ENCODE data around the gene NPTX1.

The NPTX1 gene

DNA sequence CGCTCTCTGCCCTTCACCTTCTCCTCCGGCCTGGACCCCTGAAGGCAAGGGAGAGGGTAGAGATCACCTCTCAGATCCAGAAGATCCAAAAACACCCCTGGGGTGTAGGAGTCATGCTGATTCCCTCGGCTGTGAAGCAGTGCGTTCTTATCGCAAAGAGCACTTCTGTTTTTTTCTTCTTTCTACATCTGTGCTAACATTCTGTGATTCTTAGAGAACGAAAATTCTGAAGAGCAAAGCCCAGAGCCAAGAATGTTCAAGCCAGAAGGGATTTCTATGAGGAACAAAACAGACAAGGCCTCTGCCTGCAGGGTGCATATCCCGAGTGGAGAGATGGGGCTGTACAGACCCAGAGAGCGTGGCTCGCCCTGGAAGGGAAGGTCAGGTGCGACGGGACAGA, 17.2 kb downstream of the NPTX1 start:
- DNase-seq (ENCODE audit: low read depth), result no peak

DNA sequence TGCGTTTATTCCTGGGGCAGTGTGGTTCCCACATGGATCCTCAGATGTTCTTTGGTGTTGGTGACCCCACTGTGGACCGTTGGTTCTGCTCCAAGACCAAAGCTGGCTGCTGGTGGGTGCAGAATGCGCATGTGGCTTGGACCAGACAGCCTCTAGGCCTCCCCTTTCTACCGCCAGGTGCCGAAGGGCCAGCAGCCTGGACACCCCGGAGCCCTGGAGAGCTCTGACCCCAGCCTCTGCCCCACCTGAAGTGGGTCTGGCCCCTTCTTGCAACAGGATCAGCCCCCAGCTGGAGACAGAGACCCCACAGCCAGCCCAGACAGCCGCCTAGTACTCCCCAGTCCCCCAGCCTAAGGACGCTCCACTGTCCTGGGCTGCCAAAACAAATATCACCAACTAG, 18.4 kb downstream of the NPTX1 start:
- no peak for DNase-seq (ENCODE audit: low read depth)

DNA sequence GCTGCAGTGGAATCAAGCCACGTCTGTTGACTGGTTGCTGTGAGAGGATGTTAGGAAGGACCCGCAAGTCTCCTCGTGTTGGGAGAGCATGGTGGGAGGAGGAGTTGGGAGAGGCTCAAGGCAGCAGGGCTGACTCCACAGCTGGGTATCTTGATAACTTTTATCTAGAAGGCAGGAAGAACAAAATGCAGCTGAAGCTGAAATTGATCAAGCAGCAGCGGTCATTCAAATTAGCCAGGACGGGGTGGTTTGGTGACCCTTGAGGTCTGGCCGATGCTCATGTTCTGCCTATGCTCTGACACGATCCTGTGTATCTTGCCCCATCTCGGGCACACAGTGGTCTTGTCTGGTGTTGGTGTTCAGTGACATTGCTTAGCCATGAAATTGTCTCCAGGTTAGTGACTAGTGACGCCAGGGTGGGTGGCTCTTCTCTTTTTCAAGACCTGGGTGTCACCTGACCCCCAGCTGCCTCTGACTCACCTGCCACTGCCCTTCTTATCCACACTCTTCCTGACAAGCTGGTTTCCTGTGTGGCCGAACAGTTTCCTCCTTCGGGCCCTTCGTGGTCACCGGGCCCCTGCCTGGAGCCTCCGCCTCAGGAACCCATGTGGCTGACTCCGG, 19.1 kb downstream of the NPTX1 start:
- no peak for DNase-seq (ENCODE audit: low read depth)

DNA sequence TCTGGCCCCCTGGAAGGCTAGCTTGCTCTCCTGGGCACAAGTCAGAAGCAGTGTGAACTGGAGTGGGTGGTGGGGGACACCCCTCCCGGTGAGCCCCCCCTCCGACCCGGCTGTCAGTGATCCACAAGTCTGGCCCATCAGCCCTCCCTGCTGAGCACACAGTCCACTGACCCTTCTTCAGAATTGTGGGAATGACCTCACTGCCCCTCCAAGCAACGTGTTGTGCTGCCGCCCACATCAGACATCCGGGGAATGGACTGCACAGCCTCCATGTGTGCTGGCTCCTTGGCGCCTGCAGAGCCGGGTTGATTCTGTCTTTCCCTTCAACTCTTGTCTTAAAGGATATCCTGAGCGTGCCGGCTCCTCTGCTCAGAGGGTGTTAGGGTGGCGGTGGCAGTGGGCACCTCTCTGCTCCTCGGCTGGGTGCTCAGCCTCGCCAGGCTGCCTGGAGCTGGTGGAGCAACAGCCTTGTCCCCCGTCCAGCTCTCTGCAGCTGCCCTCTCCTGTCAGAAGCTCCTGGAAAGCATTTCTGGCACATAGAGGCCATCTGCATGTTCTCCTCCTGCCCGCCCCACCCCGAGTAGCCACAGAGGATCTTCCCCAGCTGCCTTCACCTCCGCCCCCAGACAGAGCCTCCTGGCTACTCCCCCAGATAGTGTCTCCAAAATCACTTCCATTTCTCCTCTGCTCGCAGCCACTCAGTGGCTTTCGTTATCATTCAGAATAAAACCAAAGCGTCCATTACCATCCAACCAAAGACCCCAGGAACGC, 19.8 kb downstream of the NPTX1 start:
- no peak for DNase-seq (ENCODE audit: low read depth)

DNA sequence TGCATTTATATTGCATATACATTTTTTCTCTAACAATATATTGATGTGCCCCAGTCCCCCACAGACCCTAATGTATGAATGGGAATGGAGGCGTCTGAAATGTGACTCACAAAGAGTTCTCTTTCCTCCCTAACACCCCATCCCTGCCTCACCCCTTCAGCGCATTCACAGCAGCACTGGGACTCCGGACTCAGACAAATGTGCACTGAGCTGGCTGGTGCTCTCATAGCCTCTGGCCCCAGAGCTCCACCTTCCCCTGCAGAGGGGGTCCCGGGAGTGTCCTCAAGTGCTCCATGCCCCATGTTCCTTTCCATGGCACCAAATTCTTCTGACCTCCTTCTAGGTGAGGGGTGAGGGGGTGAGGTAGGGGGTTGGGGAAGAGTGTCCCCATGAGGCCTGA, 20.6 kb downstream of the NPTX1 start:
- DNase-seq (ENCODE audit: low read depth), result no peak

DNA sequence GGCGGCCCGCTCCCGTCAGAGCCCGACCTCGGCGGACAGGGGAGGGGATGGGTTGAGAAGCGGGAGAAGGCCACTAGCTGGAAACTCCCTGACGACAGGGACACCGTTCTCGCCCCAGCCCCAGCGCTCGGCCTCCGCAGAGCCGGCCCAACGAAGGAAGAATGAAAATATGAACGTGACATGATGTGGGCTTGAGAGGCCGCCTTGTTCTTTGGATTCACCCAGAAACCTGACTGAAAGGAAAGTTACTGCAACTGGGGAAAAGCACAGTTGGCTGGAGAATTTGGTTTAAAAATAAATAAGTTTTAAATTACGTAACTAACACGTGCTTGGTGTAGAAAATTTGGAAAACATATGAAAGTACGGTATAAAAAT, 21.1 kb downstream of the NPTX1 start:
- no peak for DNase-seq (ENCODE audit: low read depth)

DNA sequence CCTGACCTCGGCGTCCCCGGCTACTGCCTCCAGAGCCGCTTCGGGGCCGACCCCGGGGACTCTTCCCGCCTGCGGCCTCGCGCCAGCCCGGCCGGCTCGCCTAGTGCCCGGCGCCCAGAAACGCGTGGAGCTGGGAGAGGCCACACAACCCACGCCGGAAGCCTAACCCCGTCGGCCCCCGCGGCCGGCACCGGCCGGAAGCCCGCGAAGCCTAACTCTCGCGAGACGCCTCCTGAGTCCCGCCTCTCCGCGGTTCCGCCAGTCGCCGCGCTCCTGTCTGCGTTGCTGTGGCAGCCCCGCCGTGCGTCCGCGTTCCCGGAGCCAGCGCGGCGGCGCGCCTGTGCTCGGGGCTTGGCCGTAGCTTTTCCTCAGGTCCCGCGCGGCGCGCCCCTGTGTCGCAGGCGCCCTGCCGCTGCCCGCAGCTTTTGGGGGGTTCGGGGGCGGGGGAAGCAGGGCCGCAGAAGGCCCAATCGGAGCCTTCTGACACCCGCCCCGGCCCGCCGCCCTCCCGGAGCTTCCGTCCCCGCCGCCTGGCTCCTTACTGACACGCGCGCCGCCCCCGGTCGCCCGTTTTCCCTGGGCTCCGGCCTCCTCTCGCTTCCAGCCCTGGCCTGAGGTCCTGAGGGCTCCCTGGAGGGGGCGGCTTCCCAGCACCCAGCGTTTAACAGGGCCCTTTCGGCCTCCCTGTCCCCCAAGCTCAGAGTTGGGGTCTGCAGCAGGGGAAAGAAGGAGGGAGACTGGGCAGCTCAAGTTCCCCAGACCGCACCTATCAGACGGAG, 21.7 kb downstream of the NPTX1 start:
- peak; percentile 88 for DNase-seq (ENCODE audit: low read depth)

DNA sequence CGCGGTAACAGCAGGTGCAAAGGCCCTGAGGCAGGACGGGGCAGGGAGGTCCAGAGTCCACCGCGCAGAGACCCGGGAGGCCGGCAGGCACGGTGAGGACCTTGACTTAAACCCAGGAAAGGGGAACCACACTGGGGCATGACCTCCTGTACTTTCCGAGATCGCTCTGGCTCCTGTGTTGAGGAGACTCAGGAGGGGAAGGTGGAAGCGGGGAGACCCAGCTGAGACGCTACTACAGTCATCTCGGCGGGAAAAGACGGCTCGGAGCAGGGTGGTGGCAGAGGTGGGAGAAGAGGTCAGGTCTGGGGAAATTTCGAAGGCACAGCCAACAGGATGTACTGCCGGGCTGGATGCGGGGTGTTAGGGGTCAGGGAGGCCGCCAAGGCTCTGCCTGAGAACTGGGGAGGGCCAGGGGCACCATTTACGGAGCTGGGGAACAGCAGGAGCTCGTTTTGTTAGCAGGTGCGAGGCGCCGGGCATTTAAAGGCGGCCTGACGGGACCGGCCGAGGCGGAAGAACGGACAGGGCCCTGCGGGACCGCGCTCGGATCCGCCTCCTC, 22.3 kb downstream of the NPTX1 start:
- DNase-seq (ENCODE audit: low read depth), result no peak

DNA sequence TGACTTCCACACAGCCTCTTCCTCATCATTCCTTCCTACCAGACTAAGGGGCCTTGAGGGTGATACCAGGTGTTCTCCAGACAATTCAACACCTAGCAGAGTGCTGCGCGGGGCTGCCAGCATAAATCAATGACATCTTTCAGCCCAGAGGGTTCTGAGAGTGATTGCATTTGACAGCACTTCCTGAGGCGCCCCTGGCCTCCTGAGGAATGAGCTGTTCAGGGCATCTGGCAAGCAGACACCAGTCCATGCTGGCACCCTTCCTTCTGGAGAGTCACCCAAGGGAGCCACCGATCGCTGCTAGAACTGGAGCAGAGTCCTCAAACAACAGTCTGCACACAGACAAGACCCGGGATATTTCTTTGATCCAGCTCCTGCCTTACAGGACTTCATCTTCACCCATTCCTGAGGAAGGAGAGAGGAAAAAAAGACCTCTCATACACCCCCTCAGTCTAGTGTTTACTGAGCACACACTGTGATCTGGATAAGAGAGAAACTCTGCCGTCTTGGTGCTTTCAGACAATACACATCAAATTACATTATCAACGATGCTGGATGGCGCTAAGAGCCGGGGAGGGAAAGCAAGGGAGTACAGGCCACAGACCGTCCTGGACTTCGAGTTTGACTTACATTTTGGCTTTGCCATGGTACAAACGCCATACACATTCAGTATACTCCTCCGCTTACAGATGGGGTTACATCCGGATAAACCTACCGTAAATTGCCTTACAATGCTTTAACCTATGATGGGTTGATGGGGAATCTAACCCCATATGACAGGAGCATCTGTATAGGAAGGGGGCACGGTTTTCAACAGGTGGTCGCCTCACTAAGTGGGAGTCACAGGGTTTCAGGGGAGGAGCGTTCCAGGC, 23.0 kb downstream of the NPTX1 start:
- no peak for DNase-seq (ENCODE audit: low read depth)

DNA sequence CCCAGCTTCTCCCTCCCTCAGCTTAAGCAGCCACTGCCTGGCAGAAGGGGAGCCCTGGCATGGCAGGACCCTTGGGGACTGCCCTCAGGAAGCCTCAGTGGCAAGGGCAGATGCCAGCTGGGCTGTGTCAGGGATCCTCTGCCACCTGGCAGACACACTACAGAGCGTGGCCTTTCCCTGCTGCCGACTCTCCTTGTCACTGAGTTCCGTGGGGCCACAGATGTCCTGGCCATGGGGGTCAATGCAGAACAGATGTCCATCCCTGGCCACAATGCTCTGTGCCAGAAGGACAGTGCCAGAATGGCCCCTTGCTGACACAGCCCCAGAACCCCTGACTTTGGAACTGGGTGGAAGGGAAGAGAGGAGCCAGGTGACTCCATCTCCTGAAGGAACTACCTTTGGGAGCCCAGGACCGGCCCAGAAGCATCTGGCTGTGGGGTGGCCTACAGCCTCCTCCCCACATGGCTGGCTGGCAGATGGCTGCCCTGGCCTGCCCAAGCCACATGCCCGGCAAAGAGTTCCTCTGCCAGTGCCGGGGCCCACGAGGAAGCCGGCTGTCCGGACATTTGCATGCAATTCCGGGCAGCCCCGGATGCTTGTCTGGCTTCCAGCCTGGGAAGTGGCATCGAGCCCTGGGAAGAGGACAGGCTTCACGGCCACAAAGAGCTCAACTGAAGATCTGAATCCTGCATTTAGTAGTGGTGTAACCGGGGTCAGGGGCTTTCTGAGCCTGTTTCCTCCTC, 24.1 kb downstream of the NPTX1 start:
- DNase-seq (ENCODE audit: low read depth), result no peak

DNA sequence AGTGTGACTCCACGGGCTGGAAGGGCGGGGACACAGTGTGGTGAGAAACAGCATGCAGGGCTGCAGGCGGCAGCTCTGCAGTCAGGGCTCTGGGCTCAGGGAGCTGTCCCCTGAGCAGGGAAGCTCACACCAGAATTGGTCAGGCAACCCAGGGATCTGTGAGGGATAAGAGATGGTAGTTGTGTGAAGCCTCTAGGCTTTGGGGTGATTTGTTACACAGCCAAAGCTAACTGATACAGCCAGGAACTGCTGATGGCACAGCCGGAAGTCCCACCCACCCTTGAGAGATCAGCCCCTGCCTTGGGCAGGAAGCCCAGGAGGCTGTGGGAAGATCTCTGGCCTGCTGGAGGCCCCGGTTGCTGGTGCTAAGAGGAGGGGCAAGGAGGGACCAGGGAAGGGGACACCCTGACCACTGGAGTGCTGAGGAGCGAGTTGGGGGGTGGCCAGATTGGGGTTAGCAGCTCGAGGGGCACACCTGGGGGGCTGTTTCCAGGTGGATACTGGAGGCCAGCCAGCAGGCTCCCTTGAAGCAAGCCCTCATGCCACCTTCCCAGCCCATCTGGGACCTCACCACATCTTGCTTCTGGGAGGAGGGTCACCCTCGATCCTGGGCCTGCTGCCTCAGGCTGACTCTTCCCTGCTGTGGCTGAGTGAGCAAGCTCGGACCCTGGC, 25.2 kb downstream of the NPTX1 start:
- DNase-seq (ENCODE audit: low read depth), result no peak

DNA sequence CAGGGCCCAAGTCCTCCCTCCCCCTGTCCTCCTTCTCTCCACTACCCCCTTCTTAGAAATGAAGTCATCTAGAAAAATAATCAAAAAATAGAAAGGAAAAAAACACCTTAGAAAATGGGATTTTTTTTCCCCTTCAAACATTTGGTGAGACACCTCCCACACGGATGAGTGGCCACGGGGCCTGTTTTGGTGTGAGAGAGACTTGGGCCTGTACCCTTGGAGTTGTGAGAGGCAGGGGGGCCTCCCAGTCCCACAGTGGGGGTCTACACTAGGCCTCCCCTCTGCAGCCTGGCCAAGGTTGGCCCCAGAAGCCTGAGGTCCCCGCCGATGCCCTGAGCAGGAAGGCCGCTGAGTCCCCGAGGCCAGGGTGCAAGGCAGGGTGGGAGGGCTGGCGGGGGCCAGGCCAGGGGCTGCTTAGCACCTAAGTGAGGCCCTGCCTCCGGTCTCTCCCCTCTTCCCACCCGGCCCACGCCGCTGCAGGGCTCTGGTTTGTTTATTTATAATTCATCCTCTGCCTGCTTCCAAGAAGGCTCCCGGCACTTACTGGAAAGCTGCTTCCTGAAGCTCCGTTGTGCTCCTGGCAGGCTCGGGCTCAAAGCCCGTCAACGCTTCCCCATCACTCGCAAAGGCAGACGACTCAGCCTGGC, 26.4 kb downstream of the NPTX1 start:
- DNase-seq (ENCODE audit: low read depth), result no peak

DNA sequence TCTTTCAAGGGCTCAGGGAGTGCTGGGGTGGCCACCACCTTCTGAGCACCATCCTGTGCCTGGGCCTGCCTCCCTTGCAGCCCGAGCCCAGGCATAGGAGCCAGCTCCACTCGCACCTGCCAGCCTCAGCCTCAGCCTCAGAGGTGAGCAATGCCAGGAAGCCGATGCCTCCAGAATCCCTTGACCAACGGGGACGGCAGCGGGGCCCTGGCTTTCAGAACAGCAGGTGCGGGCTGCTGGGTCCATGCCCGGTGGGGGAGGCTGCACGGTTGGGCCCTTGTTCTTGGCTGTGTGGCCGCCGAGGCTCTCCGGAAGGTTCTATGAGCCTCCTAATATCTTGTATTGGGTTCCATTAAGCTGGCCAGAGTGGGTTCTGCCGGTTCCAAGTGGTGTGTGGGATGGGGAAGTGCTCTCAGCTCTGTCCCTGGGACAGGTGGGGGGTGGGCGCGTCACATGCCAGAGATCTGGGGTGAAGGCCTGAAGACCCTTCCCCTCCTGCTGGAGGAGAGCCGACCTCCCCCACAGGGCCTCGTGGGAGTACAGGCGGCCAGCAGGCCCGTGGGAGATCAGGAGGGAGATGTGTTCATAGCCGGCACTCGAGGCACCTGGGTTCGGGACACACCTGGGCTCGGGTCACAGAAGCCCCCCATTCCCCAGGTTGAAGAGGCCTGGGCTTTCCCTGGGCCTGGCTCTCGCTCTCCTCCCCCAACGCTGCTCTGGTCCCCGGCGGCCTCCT, 27.0 kb downstream of the NPTX1 start:
- DNase-seq (ENCODE audit: low read depth), result no peak

DNA sequence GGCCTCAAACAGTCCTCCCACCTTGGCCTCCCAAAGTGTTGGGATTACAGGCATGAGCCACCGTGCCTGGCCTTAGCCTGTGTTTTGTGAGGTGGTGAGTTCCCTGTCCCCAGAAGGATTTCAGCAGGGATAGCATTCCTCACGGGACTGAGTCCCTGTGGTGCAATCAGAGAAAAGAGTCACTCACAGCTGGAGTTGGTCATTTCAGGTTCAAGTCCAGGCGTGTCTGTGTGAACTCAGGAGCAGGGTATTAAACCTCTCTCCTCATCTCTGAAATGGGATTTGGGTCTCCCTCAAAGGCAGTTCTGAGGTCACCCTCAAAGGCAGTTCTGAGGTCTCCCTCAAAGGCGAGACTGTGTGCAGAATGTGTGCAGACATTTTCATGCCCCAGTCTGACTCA, 28.6 kb downstream of the NPTX1 start:
- no peak for DNase-seq (ENCODE audit: low read depth)

DNA sequence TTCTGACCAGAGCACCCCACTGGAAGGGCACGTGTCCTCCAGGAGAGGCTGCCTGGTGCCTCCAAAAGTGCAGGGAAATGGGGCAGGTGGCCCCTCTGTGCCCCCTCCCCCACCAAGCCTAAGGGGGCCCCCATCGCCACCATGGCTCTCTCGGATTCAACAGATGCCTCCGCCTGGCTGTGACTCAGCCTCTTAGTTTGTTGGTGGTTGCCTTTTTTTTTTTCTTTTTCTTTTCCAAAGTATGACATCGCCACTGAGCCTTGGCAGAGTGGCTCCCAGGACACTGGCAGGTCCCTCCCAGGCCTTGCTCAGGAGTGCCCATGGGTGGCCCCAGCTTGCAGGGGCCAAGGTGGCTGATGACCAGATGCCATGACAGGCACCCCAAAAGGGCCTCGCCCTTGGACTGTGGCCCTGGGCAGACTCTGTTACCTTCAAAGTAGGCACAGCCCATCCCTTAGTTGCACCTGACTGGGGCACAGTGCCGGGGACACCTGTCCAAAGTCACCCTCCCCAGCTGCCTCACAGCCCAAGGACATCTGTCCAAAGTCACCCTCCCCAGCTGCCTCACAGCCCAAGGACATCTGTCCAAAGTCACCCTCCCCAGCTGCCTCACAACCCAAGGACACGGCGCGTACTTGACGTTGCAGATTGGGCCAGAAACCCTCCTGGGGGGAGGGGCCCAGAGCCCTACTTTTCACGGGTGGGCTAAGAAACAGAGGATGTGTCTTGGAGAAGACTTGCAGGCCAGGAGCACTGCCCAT, 29.6 kb downstream of the NPTX1 start:
- no peak for DNase-seq (ENCODE audit: low read depth)

DNA sequence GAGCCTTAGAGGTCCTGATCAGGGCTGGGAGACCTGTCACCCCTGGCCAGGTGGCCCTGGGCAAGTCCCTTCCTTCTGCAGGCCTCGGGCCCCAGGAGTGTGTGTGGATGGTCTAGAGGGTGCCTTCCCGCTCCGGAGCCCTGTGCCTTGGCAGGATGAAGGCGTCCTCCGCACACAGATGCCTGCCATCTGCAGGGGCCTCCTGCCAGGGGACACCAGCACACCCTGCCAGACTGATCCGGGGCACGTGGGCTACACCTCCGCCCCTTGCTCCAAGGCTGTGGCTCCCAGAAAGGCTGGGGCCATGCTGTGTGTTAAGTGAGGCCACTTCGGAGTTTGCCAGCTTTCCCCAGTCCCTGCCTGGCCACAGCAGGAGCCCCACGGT, 30.7 kb downstream of the NPTX1 start:
- no peak for DNase-seq (ENCODE audit: low read depth)

DNA sequence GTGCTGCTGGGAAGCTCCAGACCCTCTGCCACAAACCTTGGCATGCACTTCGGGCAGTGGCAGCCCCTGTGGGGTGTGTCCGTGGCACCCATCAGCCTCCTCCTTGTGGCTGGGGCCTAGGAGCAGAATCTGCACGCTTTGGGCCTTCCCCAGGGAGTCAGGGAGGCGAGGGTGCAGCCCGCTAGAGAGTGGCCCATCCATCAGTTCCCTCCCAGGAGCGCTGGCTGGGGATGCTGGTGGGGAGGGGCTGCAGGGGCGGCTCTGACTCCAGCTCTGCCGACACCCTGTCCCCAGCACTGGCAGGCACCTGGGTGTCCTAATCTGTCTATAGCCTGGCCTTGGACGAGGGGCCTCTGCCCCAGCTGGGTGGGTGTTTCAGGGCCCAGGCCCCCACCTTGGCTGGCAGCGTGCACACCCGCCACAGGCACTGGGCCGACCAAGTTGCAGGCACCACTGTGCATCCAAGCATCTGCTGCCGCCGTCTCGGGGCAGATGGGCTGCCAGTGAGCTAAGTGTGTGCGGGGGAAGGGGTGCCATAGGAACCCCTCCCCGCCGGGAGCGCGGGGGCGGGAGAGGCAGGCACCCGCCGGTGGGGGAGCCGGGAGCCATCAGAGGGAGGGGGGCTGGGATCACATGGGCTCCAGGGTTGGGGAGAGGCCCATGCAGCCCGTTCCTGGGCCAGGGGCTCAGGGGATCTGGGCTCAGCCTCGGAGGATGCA, 31.2 kb downstream of the NPTX1 start:
- DNase-seq (ENCODE audit: low read depth), result no peak

DNA sequence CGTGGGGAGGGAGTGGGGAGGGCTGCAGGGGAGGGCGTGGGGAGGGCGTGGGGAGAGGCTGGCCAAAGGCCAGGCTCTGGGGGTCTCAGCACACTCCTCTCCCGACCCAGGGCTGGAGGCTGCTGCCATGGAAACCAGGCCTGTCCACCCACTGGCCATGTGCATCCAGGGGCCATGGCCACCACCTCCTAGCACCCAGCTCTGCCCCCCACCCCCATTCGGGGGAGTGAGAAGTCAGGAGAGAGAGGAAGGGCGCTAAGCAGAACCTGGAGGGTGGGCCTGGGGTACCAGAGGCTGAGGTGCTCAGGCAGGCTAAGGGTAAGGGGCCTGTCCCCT, 31.8 kb downstream of the NPTX1 start:
- DNase-seq (ENCODE audit: low read depth), result no peak
